NCI-H345 treated with DMSO at 0.1 percent for 48 hours (cell line): ENCODE data around the gene TRIM31.
A peak's percentile ranks its signal among the peaks of the same experiment; 100 is the strongest.

Experiments
- DNase-seq: peaks from one replicate; lab custom pipeline; 2025; ENCODE audit not compliant: unreplicated experiment; lab: John Stamatoyannopoulos, UW

TRIM31 gene

DNA sequence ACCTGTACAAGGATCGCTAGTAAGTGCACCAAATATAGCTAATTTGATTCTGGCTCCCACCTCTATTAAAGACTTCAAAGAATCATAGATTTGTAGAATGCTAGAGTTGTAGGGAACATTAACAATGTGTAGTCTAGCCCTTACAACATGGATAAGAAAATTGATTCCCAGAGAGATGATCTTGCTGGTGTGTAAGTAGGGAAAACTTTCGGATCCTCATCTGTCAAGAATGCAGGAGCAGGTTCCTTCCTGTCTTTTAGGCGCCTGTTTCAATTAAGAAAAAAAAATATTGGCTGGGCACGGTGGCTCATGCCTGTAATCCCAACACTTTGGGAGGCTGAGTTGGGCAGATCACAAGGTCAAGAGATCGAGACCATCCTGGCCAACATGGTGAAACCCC, 25.0 kb downstream of the TRIM31 start:
- DNase-seq = no peak

DNA sequence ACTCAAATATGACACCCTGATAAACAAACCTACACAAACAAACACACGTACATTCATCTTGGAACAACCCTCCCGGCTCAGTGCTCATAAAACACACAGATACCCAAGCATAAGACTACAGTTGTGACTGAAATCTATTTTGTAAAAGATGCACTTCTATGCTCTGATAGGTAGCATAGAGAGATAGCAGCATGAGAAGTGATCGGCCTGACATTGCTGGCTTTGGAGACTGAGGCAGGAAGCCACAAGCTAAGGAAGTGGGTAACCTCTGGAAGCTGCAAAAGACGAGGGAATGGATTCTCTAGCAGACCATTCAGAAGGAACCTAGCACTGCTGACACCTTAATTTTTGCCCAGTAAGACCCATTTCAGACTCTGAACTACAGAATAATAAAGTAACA, 35.7 kb downstream of the TRIM31 start:
- DNase-seq = no peak

GRCh38 chr6:30075790-30076732, 36.8 kb downstream of the TRIM31 start:
- DNase-seq = no peak

- DNase-seq = no peak
These were observed 37.6 kb downstream of the TRIM31 start, which contains the start of gene RNF39 for GRCh38 chr6:30075094-30075789. TSS of gene RNF39 (minus strand) at chr6:30075769. CDS start at chr6:30075585, 184 bp downstream.

GRCh38 chr6:30074331-30075093, 38.4 kb downstream of the TRIM31 start:
- DNase-seq = no peak

GRCh38 chr6:30073489-30074235, 39.2 kb downstream of the TRIM31 start:
- DNase-seq = no peak

GRCh38 chr6:30071858-30072257, 41.0 kb downstream of the TRIM31 start:
- DNase-seq = no peak

DNA sequence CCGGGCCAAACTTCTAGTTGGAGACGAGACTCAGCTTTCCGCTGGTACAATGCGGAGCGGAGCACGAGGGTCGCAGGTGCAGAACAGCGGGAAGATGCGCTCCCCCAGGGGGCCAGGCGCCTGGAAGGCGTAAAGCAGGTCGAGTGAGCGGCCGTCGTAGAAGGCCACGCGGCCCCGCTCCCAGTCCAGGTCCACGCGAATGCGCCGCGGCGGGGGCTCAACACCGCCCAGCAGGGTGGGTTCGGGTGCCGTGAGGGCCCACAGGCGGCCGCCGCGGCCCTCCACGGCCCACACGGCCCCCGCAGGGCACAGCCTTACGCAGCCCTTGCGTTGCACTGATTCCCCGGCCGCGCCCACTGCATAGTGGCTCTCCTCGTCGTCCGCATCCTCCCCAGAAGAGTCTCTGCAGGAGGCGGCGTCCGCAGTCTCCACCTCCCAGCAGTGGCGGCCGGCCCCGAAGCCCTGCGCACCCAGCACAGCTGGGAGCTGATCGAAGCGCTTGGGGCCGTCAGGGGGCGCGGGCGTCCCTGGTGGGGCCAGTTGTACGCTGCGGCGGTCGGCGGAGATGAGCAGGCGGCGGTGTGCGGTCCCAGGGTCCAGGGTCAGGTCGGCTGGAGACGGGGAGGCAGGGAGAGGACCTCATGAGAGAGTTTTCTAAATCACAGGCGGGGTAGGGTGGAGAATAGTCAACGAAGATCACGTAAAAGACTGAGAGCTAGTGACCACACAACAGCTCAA, 41.6 kb downstream of the TRIM31 start:
- no peak for DNase-seq

DNA sequence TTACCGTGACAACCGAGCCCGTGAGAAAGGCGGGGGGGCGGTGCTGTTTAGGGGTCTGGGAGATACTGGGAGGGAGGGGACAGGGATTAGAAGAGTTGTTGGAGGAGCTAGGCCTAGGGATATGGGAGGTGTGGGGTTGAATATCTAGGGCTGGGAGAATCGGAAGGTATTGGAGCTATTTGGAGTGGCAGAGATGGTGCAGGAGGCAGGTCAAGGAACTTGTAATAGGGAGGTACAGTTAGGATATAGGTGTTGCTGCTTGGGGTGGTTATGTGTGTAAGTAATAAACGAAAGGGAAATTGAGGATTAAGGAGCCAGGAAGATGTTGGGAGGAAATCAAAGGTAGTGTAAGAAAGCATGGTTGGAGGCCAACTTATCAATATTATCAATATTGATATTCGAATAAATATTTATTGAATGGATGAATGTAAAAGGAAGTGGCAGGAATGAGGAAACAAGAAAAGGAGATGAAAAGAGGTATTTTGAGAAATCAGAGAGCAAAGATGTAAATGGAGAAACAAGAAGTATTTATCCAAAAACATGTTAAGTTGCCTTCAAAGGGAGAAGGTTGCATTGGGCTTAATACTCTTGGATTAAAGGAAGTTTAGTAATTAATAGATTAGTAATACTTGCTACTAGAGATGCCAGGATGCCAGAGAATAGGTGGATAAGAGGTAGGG, 45.3 kb downstream of the TRIM31 start:
- DNase-seq = no peak

DNA sequence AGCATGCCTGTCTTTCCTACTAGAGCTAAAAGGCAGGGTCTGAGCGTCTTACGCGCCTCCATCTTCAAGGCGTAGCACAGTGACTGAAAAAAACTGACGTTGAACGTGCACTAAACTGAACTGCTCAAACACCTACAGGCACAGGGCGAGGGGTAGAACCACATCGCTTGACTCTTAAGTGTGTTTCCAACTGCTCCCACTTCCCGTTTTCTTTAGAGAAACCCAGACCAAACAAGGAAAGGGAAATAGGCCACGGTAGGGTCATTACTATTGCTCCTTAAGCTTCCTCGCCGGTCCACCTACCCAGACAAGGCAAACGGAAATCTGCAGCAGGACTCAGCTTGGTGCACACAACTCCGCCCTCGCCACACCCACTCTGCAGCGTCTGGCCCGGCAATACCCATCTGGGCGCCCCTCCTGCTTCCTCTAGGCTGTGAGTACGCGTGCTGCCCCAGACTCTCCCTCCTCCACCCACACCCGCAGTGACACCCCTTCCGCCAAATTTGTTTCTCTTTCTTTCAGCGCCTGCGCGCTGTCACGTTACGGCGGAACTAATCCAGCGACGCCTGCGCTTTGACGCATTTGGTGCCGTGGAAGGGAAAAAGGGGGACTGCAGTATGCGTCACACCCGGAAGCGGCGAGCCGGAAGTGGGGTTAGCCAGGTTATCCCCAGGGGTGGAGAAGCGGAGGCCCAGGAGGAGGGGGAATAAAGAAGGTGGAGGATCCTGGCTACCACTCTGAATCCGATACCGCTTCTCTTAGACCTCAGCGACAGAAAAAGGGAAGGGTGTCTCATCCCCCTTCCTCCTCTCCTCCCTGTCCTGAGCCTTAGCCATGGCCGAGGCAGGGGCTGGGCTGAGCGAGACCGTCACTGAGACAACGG, 46.1 kb downstream of the TRIM31 start, which contains the start of gene PPP1R11:
Gene PPP1R11, plus strand, starts transcription at position 622 of the 883 bp plus-strand sequence. Its CDS starts 213 bp downstream, at position 835.
- DNase-seq = peak; percentile 96

- no peak for DNase-seq
These were observed 46.8 kb downstream of the TRIM31 start for GRCh38 chr6:30066082-30066481.

- no peak for DNase-seq
These were observed 49.6 kb downstream of the TRIM31 start for GRCh38 chr6:30063315-30063714.

DNA sequence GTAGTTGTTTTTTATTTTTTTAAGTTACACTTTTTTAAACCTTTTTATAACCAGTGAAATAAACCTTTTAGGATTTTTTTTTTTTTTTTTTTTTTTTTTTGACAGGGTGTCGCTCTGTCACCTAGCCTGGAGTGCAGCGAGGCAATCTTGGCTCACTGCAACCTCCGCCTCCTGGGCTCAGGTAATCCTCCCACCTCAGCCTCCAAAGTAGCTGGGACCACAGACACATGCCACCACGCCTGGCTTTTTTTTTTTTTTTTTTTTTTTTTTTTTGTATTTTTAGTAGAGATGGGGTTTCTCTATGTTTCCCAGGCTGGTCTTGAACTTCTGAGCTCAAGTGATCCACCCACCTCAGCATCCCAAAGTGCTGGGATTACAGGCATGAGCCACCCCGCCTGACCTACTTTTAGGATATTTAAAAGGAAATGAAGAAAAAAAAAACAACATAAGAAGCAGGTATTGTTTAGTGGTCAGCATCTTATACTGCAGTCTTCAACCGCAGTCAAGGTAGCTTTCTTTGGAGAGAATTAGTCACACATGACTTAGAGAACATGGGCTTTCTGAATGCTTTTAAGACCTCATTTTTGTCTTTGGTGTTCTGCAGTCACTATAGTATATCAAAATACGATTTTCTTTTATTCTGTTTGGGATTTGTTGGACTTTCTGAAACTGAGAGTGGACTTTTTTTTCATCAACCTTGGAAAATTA, 50.3 kb downstream of the TRIM31 start:
- no peak for DNase-seq

GRCh38 chr6:30061858-30062458, 50.9 kb downstream of the TRIM31 start:
- no peak for DNase-seq

DNA sequence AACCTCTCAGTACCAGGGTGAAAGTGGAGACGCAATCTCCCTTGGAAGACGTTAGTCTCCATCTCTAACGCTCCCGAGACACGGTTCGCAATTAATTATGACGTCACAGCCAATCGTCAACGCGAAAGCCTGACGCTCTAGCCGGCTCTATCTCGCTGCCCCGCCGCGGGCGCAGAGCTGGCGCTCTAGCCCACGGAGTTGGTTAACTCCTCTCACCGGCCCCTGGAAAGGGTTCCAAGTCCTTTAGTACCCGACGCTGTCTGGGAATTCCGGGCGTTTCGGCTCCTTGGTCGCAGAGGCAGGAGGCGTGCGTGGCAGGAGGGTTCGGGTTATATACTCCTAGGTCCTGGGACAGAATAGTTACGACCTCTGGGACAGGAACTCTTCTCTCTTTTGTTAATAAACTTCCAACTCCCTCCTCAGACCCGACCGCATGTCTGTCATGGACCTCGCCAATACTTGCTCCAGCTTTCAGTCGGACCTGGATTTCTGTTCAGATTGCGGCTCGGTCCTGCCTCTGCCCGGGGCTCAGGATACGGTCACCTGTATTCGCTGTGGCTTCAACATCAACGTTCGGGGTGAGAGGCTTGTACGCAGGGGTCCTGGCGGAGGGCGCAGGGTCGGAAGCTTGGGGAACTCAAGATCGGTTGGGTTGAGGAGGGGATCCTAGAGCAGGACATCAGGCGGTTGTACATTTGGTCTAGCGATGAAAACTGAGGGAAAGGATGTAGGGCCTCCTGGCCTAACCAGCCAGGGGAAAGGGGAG, 51.6 kb downstream of the TRIM31 start, which contains the start of gene POLR1H:
Gene POLR1H, plus strand, starts transcription at position 174 of the 766 bp plus-strand sequence. Its CDS starts 260 bp downstream, at position 434.
- peak; percentile 86 for DNase-seq

GRCh38 chr6:30060606-30061091, 52.2 kb downstream of the TRIM31 start:
- no peak for DNase-seq
